HCEC 1CT (cell line): ENCODE data around the gene GRK5.
A peak's percentile ranks its signal among the peaks of the same experiment; 100 is the strongest.

Experiments used
- DNase-seq: peaks from one replicate; pipeline ENCODE4 v3.0.0-alpha.2; 2017

GRK5 gene

DNA sequence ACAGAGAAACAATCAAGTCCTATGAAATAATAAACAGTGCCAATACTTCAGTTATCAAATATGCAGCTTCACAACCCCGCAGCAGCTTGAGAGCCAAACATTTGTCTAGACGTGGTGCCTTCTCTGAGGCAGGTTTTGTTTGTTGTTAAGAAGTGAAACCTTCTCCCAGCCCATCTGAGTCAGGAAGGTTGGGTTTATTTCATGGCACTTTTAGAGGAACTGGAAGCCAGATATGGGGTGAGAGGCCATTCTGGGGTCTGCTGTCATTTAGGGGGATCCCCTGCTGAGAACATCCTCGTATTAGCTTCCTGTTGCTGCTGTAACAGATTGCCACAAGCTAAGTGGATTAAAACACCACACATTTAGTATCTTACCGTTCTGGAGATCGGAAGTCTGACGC is 113.6 kb downstream of the GRK5 start:
- DNase-seq, result no peak

DNA sequence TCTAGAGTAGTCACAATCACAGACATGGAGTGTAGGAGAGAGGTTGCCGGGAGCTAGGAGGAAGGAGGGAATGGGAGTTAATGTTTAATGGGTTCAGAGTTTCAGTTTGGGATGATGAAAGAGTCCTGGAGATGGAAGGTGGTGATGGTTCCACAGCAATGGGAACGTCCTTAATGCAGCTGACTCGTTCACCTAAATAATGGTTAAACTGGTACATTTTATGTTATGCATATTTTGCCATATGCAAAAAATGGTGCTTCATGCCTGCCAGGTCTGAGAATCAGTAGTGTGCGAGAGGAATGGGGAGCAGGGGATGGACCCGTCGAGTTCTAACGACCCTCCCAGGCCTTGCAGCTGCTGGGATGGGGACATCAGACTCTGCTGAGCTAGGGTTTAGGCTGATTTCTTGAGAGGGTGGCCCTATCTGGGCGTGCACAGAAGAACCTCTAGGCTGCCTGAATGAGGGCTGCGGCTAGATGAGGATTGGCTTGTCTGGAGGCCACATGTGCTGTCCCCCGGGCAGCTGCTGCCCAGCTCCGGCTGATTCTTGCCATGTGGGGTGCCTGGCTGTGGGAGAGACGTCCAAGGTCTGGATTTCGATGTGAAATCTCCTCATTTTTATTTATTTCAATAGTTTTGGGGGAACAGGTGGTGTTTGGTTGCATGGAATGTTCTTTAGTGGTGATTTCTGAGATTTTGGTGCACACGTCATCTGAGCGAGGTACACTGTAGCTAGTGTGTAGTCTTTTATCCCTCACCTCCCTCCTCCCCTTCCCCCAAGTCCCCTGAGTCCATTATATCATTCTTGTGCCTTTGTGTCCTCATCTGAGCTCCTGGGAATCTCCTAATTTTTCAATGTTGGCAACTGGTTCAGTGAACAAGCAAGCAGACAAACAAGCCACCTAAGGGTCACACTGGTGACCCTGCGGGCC is 116.0 kb downstream of the GRK5 start:
- DNase-seq, result no peak

DNA sequence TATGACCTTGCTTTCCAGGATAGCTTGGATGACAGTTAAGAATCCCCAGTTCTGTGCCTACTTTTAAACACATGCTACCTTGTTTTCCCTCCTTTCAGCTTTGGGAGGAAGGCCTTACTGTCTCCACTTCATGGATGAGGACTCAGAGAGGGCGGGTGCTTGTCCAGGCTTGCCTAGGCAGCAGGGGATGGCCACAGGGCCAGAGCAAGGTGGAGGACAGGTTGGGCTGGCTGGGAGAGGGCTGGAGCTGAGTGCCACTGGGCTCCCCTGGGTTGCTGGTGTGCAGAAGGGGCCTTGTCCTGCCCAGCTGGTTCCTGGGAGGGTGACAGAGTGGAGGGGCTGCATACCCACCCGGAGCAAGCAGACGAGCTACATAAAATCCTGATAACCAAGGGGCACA is 117.8 kb downstream of the GRK5 start:
- DNase-seq, result no peak

DNA sequence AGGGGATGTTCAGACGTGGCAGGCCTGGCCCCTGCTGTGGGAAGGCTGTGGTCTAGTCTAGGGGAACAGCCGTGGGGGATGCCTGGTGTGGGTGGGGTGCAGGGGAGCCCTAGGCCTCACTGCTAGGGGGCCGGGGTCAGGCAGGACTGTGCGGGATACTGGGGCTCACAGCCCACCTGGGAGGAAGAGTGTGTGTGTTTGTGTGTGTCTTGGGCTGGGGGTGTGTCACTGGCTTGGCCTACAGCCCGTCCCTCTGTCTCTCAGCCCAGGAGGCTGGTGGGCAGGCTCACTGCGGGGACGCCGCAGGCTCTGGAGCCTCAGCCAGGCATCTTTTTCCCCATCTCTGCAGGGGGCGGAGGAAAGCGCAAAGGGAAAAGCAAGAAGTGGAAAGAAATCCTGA is 118.8 kb downstream of the GRK5 start:
- no peak for DNase-seq

DNA sequence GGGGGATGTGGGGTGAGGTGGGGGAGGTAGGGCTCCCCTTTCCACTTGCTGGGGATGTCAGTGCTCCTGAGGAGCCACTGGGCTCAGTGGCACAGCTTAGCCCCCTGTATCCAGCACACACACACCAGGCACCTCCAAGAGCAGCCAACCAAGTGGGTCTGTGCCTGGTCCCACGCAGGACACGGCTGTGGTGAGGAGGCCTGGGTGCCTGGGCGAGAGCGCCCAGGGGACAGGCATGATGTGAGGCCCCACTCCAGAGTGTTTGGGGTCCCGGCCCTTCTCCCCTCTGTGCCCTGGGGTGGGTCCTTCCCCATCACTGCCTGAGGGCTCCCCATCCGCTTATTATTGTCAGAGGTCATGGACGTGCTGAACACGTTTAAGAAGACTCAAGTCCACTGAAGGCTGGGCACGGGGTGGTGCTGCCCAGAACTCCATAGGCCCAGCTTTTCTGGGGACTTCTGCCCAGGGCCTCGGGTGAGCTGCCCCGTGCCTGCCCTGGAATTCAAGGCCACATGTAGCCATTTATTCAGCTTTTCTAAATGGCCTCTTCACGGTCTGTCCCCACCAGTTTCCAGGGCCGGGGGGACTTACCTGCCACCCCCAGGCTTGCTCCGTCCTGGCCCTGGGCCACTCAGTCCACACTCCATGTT is 119.8 kb downstream of the GRK5 start:
- no peak for DNase-seq

DNA sequence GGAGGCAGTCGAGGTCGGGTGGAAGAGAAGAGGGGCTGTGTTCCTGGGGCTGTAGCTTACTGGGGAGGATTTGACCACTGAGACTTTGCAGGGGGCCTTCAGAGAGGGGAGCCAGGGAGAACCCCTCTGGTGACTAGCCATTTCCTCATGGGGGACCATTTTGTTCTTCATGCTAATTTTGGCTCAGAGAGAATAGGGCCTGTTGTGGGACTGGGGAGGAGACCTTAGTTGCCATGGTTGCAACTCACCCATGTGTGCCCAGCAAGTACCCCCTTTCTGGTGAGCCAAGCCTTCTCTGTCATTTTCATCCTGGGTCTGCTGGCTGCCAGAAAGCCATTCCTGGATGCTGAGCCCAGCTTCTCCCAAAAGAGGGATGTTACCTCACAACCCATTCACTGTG is 120.9 kb downstream of the GRK5 start:
- DNase-seq, result no peak

DNA sequence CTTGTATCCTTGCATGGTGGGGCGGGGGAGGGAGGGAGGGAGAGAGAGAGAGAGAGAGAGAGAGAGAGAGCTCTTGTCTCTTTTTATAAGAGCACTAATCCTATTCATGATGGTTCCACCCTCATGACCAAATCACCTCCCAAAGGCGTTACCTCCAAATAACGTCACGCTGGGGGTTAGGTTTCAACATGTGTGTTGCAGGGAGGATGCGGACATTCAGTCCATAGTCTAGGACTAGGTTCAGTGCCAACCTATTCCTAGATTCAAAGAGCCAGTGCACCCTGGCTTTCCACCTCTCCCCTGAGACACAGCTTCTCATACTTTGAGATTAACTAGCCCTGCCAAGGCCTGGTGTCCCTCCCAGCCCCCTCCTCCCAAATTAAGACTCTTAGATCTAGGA is 123.0 kb downstream of the GRK5 start:
- no peak for DNase-seq

DNA sequence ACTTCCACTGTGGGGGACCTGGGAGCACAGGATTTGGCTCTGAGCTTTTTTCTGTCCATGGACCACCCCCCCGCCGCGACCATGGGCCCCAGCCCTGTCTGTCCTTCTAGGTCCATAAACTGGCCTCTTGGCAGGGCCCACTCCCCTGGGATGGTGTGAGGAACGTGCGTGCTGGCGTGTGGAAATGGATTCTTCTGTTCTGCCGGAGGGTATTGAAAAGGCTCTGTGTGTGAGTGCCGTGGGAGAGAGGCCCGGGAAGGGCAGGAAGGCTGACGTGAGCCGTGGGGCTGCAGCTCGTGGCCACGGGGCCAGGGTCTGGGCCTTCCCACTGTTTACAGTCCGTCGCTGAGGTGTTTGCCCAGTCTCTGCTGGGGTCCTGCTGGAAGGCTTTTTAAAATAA is 123.7 kb downstream of the GRK5 start:
- no peak for DNase-seq

DNA sequence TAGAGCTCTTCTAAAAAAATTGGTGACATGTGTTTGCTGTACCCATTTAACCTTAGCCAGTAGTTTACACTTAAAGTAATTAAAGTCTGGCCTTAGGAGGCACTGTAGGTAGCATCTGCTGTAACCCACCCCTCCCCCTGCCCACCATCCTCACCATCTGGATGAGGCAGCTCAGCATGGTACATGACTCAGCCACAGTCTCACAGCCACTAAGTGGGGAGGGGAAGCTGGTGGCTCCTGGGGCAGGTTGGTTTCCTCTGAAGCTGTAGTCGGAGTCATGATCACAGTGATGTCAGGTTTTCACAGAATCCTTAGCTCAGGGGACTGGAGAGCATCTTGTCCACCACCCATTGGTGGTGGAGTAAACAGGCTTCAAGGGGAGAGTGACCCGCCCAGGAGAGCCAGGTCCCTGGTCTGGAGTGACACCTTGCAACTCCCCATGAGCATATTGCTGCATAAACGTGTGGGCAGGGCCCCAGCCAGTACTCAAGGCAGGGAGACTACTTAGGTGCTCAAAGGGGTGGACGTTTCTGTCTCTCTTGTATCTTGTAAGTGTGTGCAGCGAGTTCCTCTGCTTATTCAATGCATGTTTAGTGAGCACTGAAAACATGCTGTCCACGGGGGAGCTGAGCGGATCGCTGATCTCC is 125.9 kb downstream of the GRK5 start:
- DNase-seq, result peak; percentile 36

DNA sequence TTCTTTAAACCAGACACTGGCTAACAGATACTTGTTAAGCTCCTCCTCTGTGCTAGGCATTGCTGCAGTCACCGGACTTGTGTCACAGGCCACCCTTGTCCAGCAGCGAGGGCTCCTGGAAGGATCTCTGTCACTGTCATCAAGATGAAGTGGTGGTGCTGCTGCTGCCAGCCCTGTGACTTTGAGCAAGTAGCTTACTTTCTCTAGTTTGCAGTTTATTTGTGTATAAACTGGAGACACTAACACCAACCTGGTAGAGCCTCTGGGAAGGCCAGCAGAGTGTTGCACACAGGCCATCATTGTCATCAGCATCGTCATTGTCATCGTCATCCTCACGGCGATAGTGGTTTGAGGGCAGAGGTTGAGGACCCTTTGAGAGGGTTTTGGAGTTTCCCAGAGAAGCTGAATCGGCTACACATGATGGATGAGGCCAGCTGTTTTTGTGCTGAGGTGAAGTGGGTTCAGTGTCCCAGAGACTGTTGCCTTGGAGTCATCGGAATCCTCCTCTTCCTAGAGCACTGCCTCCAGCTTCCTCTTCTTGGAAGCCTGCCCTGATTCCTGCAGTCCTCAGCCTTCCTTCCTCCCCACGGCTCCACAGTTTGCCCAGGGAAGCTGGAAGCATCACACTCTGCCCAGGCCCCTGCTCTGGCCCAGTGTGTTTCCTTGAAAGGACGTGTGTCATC is 128.4 kb downstream of the GRK5 start:
- DNase-seq, result no peak

DNA sequence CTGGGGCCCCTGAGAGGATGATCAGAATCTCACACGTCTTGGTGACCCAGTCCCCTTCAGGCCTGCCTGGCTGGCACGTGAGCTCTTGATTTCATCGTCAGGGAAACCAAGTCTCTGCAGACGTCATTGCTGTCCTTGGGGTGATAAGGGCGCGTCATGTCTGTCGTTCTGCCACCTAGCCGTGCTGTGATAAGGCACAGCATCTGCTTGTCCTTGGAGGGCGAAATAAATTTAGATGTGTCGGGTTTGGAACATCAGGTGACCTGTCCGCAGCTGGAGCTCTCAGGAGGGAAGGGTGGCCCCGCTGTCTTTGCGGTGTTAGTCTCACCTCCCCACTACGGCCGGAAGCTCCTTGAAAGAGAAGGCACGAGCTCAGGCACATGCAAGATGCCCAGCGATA is 129.2 kb downstream of the GRK5 start:
- DNase-seq, result no peak

DNA sequence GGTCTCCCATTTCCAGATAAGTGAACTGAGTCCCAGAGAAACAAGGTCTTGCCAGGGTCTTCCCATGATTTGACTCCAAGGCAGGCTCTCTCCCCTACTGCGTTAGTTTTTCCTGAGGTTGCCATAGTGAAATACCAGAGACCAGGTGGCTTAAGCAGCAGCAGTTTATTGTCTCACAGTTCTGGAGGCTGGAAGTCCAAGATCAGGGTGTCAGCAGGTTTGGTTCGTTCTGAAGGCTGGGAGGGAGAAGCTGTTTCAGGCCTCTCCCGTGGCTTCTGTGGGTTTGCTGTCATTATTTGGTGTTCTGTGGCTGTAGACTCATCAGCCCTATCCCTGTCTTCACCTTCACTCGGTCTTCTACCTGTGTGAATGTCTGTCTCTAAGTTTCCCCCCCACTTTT is 129.9 kb downstream of the GRK5 start:
- no peak for DNase-seq

DNA sequence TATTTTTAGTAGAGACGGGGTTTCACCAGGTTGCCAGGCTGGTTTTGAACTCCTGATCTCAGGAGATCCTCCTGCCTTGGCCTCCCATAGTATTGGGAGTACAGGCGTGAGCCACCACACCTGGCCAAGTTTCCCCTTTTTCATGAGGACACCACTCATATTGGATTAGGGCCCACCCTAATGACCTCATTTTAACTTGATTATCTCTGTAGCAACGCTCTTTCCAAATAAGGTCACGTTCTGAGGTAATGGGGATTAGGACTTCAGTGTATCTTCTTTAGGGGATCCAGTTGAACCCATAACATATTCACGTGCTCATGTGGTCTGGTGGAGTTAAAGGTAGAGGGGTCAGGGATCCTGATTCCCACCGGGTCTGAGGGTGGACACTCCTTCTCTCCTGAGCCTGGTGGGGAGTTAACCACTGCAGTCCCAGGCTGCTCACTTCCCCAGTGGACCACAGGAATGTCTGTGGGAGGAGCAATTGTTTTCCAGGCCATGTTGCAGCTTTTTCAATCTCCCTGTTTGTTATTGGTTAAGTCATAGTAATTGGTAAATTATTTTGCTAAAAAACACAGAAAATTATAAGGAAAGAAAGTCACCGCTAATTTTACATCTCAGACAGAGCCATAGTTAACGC is 130.5 kb downstream of the GRK5 start:
- DNase-seq, result peak; percentile 62

DNA sequence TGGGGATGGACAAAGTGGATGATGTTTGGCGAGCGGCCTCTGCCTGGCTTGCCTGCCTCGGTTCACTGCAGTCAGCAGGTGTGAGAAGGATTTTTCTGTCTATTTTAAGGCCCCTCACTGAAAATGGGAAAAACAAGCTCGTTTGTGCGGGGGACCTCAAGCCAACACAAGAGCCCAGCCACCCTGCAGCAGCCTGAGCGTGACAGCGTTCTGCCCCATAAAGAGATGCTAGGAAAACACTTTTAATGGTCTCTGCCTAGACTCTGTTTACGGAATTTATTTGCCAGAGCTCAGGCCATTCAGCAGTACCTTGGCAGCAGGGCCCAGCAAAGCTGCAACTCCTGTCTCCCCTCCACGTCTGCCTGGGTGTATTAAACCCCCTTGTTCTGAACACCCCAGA is 131.7 kb downstream of the GRK5 start:
- no peak for DNase-seq

DNA sequence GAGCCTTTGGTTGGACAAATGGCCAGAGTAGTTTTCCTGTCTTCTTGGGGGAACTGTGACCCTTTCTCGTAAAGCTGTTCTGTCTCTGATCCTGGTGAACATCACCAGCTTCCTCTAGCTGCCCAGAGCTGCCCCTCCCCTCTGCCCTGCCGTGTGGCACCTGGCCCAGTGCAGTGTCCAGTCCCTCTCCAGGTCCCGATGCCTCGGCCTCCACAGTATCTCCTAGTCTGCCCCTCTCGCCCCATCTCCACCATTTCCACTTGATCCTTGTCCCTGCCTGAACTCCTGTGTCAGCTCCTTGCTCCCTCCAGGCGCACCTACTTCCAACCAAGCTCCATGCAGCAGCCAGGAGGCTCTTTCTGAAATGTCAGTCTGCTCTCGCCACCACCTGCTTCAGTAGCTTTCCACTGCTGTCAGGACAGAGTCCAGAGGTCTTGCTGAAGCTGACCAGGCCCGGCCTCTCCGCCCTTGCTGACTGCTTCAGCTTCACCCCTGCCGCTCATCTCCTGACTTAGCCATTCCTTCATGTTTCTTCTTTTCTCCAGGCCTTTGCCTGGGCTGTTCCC is 133.6 kb downstream of the GRK5 start:
- no peak for DNase-seq

DNA sequence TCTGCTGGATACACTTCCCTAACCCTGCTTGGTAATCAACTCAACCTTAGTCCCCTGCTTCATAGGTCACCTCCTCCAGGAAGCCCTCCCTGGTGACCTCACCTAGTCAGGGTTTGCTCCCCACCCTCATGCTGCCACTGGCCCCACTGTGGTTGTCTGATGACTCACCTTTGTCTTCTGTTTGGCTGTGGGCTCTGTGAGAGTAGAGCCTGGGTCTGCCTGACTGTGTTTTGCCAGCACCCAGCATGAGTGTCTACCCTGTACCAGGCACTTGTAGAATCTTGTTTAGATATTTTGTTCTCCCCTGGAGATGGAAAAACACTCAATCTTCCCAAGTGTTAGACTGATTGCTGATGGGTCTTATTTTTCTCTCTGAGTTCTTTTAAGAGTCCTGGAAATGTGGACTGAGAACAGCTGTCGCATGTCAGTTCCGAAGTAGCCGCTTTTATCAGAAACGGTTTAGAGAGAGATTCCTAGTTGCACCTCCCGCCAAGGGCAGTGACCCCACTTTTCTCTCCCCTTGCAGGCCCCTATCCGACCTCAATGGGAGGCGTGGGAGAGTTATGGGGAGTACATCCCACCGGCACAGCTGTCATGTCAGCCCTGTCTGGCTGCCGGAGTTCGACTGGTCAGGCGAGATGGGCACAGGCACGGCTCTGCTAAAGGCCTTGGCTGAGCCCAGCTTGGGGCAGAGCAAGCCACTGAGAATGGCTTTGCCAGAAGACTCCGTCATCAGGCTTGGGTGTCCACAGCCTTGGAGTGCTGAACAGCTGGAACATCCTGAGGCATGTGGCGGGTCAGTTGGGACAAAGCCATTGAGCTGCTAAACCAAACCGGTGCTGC is 134.3 kb downstream of the GRK5 start:
- peak; percentile 59 for DNase-seq

DNA sequence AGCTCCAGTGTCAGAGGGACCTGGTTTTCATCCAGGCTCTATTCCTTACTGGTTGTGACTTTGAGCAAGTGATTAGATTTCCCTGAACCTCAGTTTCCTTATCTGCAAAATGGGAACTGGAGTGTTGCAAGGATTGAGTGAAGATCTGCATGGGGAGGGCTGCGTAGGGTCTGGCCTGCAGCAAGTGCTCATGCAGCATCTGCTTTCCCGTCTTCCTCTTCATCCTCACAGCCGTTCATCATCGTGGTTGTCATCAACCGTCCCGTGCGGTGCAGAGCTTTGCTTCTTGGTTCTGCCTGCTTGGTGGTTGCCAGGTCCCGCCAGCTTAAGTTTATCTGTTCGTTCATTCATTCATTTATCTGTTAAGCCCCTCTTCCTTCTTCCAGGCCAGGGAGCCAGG is 135.0 kb downstream of the GRK5 start:
- DNase-seq, result no peak

DNA sequence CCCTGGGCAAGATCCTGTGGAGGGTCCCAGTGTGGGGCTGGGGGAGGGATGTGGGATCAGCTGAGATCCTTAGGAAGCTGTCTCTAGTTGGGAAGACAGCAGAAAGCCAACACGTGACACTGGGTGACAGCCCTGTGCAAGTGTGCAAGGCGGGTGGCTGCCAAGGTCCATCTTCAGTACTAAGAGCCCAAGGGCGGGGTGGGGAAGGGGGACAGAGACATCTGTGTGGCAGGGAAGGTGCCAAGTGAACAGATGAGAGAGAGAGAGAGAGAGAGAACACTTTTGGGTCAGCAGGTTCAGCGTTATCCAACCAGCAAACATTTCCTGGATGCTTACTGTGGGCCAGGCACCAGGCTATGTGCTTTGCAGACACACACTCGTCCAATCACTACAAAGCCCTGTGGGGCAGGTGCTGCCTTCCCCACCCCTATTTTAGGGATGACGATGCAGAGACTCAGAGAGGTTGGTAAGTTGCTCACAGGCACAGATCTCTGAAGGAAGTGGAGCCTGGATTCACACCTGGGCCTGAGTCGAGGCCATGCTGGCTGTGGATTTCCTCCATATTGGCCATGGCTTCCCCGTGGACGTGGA is 135.7 kb downstream of the GRK5 start:
- no peak for DNase-seq

DNA sequence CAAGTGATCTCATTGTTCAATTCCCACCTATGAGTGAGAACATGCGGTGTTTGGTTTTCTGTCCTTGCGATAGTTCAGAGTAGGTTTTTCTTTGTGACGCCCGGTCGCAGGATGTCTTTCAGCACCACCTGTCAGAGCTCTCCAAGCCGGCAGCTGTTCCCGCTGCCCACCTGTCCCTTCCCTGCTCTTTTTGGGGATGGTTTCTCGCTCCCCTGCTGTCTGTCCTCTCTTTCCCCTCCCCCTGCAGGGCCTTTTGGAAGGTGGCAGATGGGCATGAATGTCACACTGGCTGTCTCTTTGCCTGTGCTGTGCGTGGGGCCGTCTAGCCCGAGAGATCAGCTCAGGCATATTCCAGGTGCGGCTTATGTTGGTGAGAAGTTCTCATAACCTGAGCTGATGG is 137.0 kb downstream of the GRK5 start:
- no peak for DNase-seq

DNA sequence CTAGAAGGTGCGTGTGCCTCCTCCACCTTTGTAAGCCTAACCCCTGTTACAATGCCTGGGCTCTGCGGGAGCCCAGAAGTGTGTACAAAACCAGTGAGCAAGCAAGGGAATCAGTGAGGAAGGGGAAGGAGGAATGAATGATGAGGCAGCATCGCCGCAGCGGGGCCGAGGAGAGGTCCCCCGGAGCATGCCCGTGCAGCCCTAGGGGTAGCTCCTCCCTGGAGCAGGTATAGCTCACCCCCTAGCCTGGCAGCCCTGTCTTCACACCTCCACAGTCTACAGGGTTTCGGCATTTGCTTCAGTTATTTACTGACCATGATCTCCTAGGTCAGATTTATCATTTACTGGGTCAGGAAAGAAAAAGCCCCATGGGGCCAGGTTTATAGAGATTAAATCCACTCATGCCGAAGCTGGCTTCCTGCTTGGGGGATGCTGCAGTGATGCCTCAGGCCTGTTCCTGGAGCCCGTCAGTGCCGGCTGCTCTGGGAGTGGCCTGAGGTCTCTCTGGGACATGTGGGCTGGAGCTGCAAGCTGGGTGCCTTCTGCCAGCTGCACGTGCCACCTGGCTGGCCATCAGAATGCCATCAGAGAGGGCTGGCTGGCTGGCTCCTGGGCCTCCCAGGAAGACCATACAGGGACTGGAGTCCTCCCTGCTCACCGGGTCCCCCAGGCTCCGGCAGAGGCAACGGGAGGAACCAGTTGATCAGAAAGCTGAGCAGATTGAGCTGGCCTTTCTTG is 138.9 kb downstream of the GRK5 start:
- no peak for DNase-seq
